PC-9 (cell line): ENCODE measurements around the gene RIC3.

Experiments used
- CTCF ChIP-seq: fragments of 200-600 bp; sonication (generic); conservative IDR thresholded peaks from 2 replicates; pipeline ENCODE4 v1.6.1; 2017; ENCODE audit warnings: mixed run types, antibody characterized with exemption, mild to moderate bottlenecking, moderate library complexity
- EZH2 ChIP-seq: fragments of 200-600 bp; sonication (generic); IDR thresholded peaks from 2 replicates; pipeline ENCODE4 v1.8.0; 2017; ENCODE audit warnings: antibody characterized with exemption, low read depth

DNA sequence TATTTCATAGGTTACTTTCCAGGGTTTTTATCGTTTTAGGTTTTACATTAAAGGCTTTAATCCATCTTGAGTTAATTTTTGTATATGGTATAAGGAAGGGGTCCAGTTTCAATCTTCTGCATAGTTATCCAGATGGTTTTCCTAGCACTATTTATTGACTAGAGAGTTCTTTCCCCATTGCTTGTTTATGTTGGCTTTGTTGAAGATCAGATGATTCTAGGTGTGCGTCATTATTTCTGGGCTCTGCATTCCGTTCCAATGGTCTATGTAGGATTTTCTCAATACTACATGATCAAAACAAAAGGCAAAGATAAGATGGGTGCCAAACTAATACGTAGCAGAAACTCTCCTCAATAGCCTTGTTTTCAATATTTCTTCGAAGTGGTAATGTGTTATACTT is 14.3 kb upstream of the RIC3 start:
- TF ChIP-seq CTCF (no peak), EZH2 (no peak)
